DMS153 treated with DMSO at 0.1 percent for 48 hours (cell line): ENCODE measurements around the gene CDCP1.

Experiments
- DNase-seq: peaks from one replicate; lab custom pipeline; 2025; ENCODE audit not compliant: unreplicated experiment; lab: John Stamatoyannopoulos, UW

CDCP1 gene

DNA sequence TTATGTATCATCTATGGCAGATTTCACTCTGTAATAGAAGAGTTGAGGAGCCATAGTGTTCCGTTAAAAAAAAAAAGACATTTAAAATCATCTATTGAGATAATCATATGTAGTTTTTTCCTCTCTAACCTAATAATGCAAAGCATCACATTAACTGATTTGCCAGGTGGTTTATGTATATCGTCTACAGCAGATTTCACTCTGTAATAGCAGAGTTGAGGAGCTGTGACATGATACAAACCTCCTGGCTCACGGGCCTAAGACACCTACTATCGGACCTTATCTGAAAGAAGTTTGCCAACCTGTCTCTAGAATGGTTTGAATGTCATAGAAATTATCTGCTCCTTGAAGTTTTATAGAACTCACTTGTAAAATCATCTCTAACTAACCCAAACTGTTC is 29.8 kb downstream of the CDCP1 start:
- DNase-seq: no peak

DNA sequence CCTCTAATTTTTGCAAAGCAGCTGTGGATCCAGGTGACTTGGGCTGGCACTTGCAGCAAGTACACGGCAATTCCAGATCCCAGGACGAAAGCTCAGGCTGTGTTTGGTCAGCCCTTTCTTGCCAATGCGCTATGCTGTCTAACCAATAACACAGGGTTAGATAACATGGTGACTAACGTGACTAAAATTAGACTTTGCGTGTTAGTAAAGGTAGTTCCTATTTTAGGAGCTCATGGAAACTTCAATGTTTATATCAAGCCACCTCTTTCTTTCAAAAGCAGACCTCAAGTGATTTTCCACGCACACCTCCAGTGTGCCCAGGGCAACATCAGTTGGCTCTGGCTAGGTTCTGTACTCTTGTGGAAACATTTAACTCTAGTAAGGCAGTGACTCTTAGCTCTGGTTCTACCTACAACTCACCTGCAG is 32.5 kb downstream of the CDCP1 start:
- DNase-seq: no peak

DNA sequence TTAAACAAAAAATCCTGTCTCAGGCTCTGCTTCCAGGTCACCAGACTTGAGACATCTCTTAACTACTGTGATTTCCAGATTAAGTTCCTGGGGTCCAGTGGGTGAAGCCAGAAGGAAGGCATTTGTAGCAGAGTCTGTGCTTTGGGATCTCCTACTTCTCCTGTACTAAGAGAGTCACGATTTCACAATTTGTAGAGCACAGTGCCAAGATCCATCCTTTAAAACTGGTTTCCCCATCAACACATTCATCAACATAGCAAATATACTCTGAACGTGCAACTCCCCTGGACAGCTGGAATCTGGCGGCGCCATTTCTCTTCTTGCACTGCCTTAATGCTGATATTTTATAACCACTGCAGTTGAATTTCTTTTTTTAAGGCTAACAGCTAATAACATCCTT is 33.2 kb downstream of the CDCP1 start:
- DNase-seq: no peak

DNA sequence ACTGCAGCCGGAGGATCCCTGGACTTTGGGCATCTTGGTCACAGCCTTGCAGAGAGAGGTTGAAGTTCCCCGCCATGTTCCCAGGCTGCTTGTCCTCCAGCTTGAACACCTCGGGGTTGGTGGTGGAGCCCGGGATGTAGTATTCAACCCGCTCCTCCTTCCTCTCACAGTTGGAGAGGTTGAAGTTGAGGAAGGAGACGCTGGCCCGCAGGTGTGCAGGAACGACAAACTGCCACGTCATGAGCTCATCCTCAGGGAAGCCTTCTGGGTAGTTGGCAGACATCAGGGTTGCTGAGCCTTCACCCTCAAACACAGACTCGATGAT is 35.7 kb downstream of the CDCP1 start:
- DNase-seq: no peak

- no peak for DNase-seq
Observed at GRCh38 chr3:45109771-45110508, 36.2 kb downstream of the CDCP1 start.

DNA sequence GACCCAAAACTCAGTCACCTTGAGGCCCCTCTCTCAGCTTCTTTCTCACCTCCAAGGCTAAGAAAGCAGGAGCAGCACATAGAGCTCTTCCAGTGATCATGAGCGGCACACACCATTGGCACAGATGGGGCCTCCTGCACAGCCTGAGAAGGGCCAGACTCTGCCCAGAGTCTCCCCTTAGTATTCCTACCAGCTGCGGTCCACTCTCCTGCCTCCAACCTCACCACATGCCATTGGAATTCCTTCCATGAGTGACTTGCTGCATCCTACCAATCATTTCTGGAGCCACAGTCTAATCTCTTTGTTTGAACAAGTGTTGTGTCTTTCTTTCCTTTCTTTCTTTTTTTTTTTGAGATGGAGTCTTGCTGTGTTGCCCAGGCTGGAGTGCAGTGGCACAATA is 39.3 kb downstream of the CDCP1 start:
- no peak for DNase-seq

DNA sequence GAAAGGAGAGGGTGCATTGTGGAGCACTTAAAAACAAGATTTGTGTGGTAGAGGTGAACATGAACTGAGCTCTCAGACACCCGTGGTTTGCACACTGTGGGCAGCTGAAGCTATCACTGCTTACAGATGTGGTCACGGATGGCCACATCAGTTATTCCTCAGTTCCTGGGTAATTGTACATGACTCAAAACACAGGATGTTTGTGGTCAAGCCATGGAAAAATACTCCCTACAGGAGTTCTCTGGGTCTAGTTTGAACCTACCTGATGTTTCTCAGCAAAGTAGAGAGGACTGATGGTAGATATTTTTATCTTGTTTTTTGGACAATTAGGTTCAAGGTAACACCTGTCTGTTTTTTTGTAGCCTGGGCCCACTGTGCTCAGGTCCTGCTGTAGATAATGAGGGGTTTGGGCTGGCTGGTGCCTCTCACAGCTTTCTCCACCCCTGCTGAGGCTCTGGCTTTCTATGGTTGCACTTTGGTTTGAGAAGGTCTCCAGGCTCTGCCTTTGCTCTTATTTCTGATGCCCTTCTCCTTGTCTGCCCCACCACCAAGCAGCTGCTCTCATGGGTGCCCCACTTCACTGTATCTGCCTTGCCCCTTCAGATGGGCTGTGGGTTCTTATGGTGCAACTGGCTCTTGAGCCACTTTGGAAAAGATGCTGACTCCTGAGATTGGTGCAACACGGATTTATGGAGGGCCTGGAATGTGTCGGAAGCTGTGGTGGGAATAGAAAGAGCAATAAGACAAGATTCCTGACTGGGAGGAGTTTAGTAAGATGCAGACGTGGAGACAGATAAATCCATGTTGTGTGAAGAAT is 40.1 kb downstream of the CDCP1 start:
- no peak for DNase-seq

GRCh38 chr3:45104715-45105711 is 41.2 kb downstream of the CDCP1 start:
- no peak for DNase-seq

DNA sequence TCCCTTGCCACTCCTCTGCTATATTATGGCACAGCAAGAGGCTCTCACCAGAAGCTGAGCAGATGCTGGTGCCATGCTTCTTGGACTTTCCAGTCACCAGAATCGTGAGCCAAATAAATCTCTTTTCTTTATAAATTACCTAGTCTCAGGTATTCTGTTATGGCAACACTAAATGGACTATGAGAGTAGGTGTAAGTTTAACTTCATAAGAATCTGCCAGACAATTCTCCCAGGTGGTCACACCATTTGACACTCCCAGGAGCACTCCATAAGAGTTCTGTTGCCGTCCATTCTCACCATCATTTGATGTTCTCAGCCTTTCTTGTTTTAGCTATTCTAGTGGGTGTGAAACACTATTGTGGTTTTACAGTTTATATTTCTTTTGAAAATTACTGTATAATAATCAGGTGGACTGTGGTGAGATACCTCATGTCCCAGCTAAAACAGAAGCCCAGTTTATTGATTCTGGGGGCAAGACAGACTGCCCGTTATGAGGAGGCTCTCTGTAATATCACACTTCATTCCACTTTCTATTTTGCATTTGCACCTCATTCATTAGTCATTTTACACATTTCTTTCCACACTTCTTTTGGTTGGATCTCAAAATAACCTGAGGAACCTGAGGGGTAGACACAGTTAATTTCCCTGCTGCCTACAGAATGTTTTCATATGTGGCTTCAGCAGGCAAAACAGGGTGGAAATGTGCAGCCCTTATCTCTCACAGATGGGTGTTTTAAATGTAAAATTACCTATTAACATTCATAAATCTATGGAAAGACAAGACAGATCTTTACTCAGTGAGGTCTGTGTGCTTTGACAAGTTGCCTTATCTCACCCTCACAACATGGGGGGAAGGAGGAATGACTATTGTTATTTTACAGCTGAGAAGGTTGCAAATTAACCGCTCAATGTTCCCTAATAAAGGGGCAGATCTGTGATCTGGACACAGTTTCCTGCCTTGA is 42.1 kb downstream of the CDCP1 start:
- no peak for DNase-seq

GRCh38 chr3:45103334-45103733 is 42.8 kb downstream of the CDCP1 start:
- no peak for DNase-seq

GRCh38 chr3:45100981-45101407 is 45.2 kb downstream of the CDCP1 start:
- no peak for DNase-seq

DNA sequence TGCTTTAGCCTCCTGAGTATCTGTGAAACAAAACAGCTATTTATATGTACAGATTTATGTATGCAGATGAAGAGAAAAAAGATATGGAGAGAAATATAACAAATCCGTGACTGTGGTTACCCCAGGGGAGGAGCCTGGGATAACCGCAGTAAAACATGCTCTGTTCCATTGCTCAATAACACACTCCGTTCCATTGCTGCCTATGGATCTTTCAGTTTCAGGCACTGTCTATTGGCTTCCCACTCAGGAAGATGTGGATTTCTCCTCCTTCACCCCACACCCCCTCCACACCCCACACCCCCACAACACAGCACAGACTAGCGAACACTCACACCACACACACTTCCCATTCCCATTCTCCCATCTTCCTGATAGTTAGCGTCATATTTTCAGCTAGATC is 47.9 kb downstream of the CDCP1 start:
- DNase-seq: no peak

- no peak for DNase-seq
Observed at GRCh38 chr3:45097296-45097883, 48.8 kb downstream of the CDCP1 start.

GRCh38 chr3:45095916-45096526 is 50.2 kb downstream of the CDCP1 start:
- DNase-seq: no peak

- DNase-seq: no peak
Observed at GRCh38 chr3:45093176-45093575, 53.0 kb downstream of the CDCP1 start.

DNA sequence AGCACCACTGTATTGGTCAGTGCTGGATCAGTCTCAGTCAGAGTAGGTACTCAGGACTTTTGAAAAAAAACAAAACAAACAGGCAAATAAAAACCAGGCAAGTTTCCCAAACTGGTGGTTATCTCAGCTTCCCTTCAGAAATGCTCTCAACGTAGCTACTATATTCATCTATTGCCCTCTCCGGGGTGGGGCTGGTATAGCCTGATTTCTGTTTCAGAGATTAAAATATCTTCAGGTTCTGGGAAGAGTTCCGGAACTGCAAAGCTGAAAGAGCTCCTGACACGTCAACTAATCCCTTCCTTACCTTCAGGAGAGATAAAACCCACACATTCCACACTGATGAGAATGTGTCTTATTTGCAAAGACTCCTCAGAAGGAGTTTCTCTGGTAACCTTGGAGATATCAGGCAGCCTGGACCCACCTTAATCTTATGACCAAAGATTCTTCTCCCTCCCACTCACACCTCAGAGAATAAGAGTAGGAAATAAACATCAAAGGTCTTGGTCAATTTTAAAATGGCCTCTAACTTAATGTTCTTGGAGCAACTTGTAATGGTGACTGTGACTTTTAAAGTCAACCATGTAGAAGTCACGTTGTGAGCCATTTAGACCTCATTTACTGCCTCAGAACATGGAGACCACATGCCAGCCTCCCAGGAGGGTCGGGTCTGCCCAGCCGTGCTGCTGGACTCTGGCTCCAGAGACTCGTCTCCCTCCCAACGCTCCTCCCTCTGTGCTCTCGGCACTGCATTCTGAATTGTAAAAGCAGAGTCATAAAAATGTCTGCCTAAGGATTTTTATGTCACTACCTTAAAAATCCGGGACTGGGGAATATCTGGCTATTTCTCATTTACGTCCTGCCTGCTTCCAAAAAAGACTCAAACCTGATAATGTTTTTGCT is 53.8 kb downstream of the CDCP1 start:
- no peak for DNase-seq

- DNase-seq: no peak
Observed at GRCh38 chr3:45090855-45091254, 55.3 kb downstream of the CDCP1 start.
